PC-3 (cell line): ENCODE measurements around the gene CD7.

ENCODE experiments used
- CTCF ChIP-seq: fragments of 300-600 bp; sonication (generic); conservative IDR thresholded peaks from 2 replicates; pipeline ENCODE4 v1.5.1; 2017; ENCODE audit warnings: antibody characterized with exemption, low read depth, mild to moderate bottlenecking, low read length
- EZH2 ChIP-seq: fragments of 300-600 bp; sonication (generic); IDR thresholded peaks from one replicate; pipeline ENCODE4 v1.6.1; 2017; ENCODE audit warnings: antibody characterized with exemption, mild to moderate bottlenecking, low read length; ENCODE audit not compliant: unreplicated experiment
- EZH2phosphoT487 ChIP-seq: fragments of 300-600 bp; sonication (generic); IDR thresholded peaks from 2 replicates; pipeline ENCODE4 v1.6.1; 2018; ENCODE audit warnings: mild to moderate bottlenecking, antibody characterized with exemption, low read length, borderline replicate concordance

- no peak for TF ChIP-seq CTCF
- no peak for TF ChIP-seq EZH2
- TF ChIP-seq EZH2phosphoT487: no peak
Measured at GRCh38 chr17:82269882-82270500, 47.4 kb downstream of the CD7 start.
